WI38 (cell line): ENCODE data around the gene RUNX3.

ENCODE experiments used
- H3K4me3 ChIP-seq: 2 replicates; pipeline ENCODE4 v1.5.1; 2011; ENCODE audit warnings: low read depth, mild to moderate bottlenecking, control low read depth, low read length
- CTCF ChIP-seq: IDR thresholded peaks from 2 replicates; pipeline ENCODE4 v1.5.1; 2012; ENCODE audit warnings: low read depth, mild to moderate bottlenecking, control low read depth, low read length

RUNX3 gene

GRCh38 chr1:24966724-24967346 lies 36.8 kb upstream of the RUNX3 start:
- TF ChIP-seq CTCF, result no peak
- no peak overlapping the region for H3K4me3 ChIP-seq

GRCh38 chr1:24966121-24966723 lies 36.1 kb upstream of the RUNX3 start:
- H3K4me3 ChIP-seq, result no peak overlapping the region
- TF ChIP-seq CTCF, result no peak

- TF ChIP-seq CTCF, result no peak
- no peak overlapping the region for H3K4me3 ChIP-seq
These were observed 35.5 kb upstream of the RUNX3 start for GRCh38 chr1:24965571-24965930.

- no peak for TF ChIP-seq CTCF
- no peak overlapping the region for H3K4me3 ChIP-seq
These were observed 34.9 kb upstream of the RUNX3 start for GRCh38 chr1:24964811-24965570.

- TF ChIP-seq CTCF, result no peak
- no peak overlapping the region for H3K4me3 ChIP-seq
These were observed 34.0 kb upstream of the RUNX3 start for GRCh38 chr1:24963943-24964693.

GRCh38 chr1:24963099-24963872 lies 33.2 kb upstream of the RUNX3 start:
- H3K4me3 ChIP-seq, result no peak overlapping the region
- no peak for TF ChIP-seq CTCF
